ENCODE data around the gene GPHA2. TPM values are rescaled to one million over a fixed set of nuclear protein-coding genes. Genes with fewer than 3 reads are reported as not detected.

The GPHA2 gene
- total RNA-seq, 1 donor from 2014 or later, result not detected

DNA sequence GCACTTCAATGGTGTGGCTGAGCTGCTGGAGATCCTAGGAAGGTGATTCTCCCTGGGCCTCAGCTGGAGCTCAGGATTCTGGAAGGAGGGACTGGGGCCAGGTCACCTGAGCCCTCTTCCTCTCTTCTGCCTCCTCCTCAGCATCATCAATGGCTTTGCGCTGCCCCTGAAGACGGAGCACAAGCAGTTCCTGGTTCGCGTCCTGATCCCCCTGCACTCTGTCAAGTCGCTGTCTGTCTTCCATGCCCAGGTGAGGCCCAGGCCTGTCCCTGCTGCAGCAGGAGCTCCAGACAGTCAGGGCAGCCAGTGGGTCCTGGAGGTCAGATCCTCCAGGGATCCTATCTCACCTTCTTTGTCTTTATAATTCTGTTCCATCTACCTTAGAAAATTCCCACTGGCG lies 5.4 kb downstream of the GPHA2 start:
- DNase-seq (ENCODE audit: low read depth), result no peak
- TF ChIP-seq, protein P1, sequence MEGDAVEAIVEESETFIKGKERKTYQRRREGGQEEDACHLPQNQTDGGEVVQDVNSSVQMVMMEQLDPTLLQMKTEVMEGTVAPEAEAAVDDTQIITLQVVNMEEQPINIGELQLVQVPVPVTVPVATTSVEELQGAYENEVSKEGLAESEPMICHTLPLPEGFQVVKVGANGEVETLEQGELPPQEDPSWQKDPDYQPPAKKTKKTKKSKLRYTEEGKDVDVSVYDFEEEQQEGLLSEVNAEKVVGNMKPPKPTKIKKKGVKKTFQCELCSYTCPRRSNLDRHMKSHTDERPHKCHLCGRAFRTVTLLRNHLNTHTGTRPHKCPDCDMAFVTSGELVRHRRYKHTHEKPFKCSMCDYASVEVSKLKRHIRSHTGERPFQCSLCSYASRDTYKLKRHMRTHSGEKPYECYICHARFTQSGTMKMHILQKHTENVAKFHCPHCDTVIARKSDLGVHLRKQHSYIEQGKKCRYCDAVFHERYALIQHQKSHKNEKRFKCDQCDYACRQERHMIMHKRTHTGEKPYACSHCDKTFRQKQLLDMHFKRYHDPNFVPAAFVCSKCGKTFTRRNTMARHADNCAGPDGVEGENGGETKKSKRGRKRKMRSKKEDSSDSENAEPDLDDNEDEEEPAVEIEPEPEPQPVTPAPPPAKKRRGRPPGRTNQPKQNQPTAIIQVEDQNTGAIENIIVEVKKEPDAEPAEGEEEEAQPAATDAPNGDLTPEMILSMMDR (conservative IDR thresholded peaks at IDR 0.05; ENCODE audit: low read depth, low read length), result no peak
- no peak overlapping the region for H3K4me3 ChIP-seq (ENCODE audit: low read depth, low read length)

DNA sequence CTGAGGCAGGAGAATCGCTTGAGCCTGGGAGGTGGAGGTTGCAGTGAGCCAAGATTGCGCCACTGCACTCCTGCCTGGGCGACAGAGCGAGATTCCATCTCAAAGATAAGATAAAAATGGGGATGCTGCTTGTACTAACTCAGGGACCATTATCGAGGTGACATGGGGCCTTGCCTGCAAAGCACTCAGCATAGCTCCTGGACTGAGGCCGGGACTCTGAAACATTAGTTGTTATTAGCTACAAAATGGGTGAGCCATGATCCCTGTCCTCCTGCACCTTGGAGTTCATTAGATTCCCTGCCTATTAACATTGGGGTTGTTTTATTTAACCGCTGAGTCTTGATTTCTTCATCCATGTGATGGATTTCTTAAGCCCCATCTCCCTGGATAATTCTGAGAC lies 6.1 kb downstream of the GPHA2 start:
- no peak overlapping the region for H3K4me3 ChIP-seq (ENCODE audit: low read depth, low read length)
- TF ChIP-seq, protein P1 (conservative IDR thresholded peaks at IDR 0.05; ENCODE audit: low read depth, low read length), result no peak
- no peak for DNase-seq (ENCODE audit: low read depth)

DNA sequence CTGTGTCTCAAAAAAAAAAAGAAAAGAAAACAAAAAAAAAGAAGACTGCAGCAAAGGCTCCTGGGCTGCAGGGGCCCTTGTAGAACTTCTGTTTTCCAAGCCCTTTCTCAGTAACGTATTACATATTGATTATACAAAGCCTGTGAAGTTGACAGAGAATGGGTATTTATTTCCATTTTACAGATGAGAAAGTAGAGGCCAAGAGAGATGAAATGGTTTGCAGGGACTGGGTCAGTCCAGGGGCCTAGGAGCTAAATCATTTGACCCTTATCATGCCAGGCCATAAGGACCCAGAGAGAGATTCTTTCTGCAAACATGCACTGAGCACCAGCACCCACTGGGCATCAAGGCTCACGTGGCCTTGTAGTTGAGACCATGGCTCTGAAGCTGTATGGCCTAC lies 6.7 kb downstream of the GPHA2 start:
- TF ChIP-seq, protein P1 (conservative IDR thresholded peaks at IDR 0.05; ENCODE audit: low read depth, low read length), result no peak
- no peak for DNase-seq (ENCODE audit: low read depth)
- H3K4me3 ChIP-seq (ENCODE audit: low read depth, low read length), result no peak overlapping the region

DNA sequence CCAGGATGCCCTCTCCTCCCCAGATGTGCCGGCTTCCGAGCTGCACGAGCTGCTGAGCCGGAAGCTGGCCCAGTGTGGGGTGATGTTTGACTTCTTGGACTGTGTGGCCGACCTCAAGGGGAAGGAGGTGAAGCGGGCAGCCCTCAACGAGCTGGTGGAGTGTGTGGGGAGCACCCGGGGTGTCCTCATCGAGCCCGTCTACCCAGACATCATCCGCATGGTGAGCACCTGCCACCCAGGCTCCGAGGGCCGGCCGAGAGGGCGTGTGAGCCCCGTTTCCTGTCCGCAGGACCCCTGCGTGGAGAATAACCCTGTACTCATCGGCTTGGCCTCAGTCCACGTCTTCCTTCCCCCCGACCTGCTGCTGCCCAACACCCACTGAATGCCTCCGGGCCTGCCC lies 9.0 kb downstream of the GPHA2 start:
- no peak overlapping the region for H3K4me3 ChIP-seq (ENCODE audit: low read depth, low read length)
- TF ChIP-seq, protein P1 (conservative IDR thresholded peaks at IDR 0.05; ENCODE audit: low read depth, low read length), result no peak
- no peak for DNase-seq (ENCODE audit: low read depth)

DNA sequence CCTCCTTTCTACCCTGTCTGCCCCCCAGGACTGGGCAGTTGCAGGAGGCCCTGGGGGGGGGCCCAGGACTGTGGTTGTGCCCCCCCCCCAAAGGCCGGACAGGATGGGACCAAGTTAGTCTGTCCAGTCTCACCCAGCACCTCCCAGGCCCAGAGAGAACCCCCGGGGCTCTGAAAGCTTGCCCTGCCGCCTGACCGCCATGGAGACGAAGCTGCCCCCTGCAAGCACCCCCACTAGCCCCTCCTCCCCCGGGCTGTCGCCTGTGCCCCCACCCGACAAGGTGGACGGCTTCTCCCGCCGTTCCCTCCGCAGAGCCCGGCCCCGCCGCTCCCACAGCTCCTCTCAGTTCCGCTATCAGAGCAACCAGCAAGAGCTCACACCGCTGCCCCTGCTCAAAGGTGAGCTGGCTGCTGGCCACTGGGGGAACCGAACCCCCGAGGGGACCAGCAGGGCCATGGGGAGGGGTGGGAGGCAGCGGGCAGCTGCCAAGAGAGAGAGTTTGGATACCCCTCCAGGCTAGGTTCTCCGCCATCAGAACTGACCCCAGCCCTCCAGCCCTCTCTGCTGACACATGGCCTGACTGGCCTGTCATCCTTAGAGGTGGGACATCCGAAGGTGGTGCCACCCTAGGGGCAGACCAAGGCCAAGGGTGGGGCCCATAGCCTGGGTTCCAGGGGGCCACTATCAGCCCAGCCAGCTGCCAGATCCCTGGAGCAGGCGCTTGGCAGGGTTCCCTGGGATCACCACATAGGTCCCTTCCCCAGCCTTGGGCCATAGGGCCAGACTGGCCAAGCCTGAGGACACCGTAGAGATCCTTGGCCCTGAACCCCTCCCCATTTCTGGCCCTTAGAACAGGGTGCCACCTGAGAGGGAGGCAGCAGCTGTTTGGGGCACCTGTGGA lies 9.9 kb downstream of the GPHA2 start:
- no peak for DNase-seq (ENCODE audit: low read depth)
- peak overlapping the region; percentile 94 for H3K4me3 ChIP-seq (ENCODE audit: low read depth, low read length)
- TF ChIP-seq, protein P1 (conservative IDR thresholded peaks at IDR 0.05; ENCODE audit: low read depth, low read length), result no peak

- DNase-seq (ENCODE audit: low read depth), result no peak
- TF ChIP-seq, protein P1 (conservative IDR thresholded peaks at IDR 0.05; ENCODE audit: low read depth, low read length), result no peak
- peak overlapping the region; percentile 94 for H3K4me3 ChIP-seq (ENCODE audit: low read depth, low read length)
Observed at GRCh38 chr11:64924910-64925284, 10.8 kb downstream of the GPHA2 start.
